ENCODE data around the gene SIGMAR1. TPM values are rescaled to one million over a fixed set of nuclear protein-coding genes. Genes with fewer than 3 reads are reported as not detected.
A peak's percentile ranks its signal among the peaks of the same experiment; 100 is the strongest.

The SIGMAR1 gene
- 10 to 100 TPM; 47.7 to 58.4 TPM for total RNA-seq
- long read RNA-seq, transcript SIGMAR1-201 (4 exons, 1,656 nt) = major isoform, 108 of 140 reads
- long read RNA-seq, partial matches to known transcripts = 1 of 140 reads
- long read RNA-seq, other reads (novel, unspliced or antisense) = 24 of 140 reads

DNA sequence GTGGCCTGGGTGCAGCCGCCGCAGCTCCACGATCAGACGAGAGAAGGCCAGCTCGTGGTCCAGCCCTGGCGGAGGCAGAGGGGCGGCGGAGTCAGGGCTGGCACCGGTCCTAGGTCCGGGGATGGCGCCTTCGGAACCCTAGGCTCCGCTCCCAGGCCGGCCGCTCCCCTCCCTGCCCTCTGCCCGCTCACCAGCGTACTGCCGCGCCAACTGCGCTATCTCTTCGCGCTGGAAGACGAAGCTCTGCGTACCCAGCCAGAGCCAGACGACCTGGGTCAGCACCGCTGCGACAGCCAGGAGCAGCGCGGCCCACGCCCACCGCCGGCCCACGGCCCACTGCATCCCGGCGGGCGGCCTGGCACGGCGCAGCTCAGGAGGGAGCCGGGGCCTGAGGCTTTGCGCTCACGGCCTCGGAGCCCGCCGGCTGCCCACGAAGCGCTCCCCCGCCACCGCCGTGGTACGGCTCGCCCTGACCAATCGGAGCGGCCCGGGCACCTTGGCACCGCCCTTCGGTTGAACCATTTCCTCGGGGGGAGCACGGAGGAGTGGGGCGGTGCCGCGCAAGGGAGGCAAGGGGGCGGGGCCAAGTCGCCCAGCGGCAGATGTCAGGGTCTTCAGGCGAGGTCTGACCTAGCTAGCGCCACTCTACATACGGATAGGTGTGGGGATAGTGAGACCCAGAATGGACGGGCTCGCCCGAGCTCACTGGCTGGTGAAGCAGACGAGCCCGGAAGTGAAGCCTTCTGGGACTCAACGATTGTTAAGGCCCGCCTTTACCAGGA is at the start of gene SIGMAR1:
TSS of gene SIGMAR1 (minus strand) at position 432 of the 782 bp plus-strand sequence. CDS start at position 342, 90 bp downstream.
- ATAC-seq (peak; percentile 94), DNase-seq (peak; percentile 91 to 96)
- intact Hi-C loops (cut with DNase I, micrococcal nuclease) = no loop called here

GRCh38 chr9:34686732-34687131 is 49.1 kb upstream of the SIGMAR1 start:
- DNase-seq = no peak
- intact Hi-C loops (cut with DNase I, micrococcal nuclease) = no loop called here
- ATAC-seq = no peak

DNA sequence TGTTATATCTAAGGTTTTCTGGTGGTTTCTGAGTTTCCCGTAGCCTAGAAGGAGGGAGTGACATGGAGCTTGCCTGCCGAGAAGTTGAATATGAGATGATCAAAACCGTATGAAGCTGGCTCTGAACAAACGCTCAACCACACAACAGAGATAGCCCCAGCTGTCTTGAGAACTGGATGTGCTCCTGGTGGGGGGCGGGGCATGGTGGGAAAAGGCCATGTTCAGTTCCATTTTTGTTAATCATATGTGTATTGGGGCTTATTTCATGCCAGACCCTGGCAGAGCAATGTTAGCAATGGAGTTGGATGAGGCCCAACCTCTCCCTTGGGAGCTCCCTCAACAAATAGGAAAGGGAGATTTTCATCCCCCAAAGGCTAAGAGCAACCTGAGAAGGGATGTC is 48.6 kb upstream of the SIGMAR1 start:
- DNase-seq (no peak), ATAC-seq (no peak)
- intact Hi-C loops (cut with DNase I, micrococcal nuclease) = no loop called here

DNA sequence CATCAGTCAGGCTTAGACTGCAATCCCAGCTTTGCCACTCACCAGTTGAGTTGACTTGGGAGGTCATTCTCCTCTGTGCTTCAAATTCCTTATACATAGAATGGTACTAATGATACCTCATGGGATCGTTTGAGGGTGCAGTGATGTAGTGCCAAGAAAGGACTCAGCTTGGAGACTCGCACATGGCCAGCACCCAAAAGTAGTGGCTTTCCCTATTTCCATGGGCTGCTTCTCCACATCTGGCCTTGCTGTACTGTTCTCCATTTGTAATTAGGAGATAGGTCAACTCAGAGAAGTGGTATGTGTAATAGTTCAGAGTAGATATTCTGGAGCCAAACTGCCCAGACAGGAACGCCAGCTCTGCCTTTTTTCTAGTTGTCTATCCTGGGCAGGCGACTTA is 48.0 kb upstream of the SIGMAR1 start:
- intact Hi-C loops (cut with DNase I, micrococcal nuclease) = no loop called here
- DNase-seq (no peak), ATAC-seq (no peak)

DNA sequence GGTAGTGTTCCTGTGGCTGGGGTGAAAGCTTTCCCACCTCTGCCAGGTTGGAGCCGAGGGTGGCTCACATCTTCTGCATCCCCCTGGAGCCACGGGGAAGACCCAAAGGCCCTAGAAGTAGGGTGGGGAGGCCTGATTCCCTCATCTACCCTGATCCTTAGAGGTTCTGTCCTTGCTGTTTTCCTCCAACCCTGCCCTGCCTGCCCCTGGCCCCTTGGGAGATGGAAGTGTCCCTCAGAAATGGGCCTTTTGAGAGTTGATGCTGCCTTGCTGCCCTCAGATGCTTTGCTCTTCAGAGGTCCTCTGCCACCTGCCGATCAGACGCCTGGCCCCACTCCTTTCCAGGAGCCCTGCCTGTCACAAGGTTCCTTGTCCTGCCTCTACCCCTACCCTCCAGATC is 47.2 kb upstream of the SIGMAR1 start:
- intact Hi-C loops (cut with DNase I, micrococcal nuclease) = no loop called here
- ATAC-seq = no peak
- no peak for DNase-seq

DNA sequence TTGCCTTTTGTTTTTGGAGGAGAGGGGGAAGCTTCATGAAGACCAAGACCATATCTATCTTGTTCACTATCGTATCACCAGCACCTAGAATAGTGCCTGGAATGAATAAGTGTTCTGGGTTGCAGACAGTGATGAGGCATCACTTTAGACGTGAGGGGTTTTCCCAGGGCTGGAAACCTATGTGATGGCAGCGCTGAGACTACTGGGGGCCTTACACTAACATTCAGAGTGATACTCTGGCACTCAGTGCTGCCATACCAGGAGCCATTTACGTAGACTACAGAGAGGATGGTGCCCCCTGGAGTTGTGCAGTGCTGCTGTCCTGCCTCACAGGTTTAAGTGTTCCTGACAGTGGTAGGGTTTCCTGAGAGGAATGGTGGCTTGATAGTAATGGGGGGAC is 46.6 kb upstream of the SIGMAR1 start:
- no peak for DNase-seq
- intact Hi-C loops (cut with DNase I, micrococcal nuclease) = no loop called here
- ATAC-seq = no peak

- ATAC-seq (no peak), DNase-seq (no peak)
- intact Hi-C loops (cut with DNase I, micrococcal nuclease) = no loop called here
These were observed 38.3 kb upstream of the SIGMAR1 start for GRCh38 chr9:34675869-34676268.

DNA sequence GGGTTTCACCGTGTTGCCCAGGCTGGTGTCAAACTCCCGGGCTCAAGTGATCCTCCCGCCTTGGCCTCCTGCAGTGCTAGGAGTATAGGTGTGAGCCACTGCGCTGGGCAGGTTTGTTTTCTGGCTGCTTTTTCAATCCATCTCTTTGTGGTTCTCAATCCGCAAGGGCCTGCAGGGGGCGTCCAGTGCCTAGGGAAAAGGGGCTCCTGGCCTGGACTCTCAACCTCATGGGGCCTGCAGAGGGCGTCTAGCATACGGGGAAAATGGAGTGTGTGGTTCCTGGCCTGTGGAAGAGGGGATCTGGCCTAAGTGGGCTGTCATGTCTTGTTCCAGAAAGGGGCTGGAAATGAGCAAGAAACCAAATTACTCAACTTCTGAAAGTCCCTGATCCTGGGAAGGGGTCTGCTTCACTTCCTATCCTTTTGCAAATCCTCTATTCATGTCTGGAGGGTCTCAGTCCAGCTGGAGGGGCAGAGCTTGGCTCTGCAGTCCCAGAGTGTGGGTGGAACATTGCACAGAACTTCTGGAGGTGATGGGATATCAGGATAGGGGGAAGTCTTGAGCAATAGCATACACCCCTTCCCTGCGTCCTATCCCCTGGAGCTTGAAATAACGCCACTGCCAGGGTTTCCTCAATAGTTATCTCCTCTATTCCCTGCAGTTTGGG is 37.6 kb upstream of the SIGMAR1 start:
- DNase-seq (peak; percentile 67 to 87), ATAC-seq (peak; percentile 91)
- intact Hi-C loops (cut with DNase I, micrococcal nuclease) = no loop called here

- ATAC-seq (peak; percentile 61), DNase-seq (no peak)
- intact Hi-C loops (cut with DNase I, micrococcal nuclease) = no loop called here
These were observed 36.9 kb upstream of the SIGMAR1 start for GRCh38 chr9:34674440-34674839.

DNA sequence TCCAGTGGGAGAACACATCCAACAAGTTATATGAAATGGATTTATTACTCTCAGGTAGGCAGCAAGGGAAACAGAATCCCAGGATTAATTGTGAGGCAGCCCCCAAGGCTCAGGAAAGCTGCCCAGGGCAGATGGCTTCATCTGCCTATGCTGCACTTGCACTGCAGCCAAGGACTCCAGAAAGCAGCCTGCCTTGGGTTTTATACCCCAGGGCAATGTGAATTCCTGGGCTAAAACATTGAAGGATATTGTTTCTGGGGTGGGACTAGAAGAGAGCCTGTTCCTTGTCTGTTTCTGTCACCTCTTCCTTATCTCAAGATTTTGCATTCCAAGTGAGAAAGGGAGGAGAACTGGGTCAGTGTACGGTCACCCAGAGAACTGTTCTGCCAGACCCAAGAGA is 33.7 kb upstream of the SIGMAR1 start:
- no peak for DNase-seq
- intact Hi-C loops (cut with DNase I, micrococcal nuclease) = no loop called here
- no peak for ATAC-seq

DNA sequence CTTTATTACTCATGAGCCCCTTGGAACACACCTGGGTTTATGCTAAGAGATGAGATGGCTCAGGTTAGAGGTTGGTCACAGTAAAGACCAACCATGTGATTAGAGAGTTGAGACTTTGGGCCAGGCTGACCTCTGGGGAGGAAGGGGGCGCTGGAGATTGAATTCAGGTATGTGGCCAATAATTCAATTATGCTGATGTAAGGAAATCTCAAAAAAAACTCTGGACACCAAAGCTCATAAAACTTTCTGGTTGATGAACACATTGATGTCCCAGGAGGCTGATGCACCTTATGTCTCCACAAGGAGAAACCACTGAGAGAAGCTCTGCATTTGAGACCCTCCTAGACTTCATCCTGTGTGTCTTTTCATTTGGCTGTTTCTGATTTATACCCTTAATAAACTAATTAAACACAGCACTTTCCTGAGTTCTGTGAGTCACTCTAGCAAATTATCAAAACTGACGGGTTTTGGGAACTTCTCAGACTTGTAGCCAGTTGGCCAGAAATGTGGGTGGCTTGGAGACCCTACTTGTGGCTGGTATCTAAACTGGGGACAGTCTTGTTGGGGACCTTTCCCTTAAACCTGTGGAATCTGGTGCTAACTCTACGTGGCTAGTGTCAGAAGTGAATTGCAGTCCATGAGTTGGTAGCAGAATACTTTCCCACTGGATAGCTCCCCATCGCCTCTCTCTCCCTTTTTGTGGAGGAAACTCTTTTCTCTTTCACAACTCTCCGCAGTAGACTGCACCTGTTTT is 32.4 kb upstream of the SIGMAR1 start:
- intact Hi-C loops (cut with DNase I, micrococcal nuclease) = no loop called here
- DNase-seq (no peak), ATAC-seq (no peak)

- intact Hi-C loops (cut with DNase I, micrococcal nuclease) = no loop called here
- ATAC-seq = peak; percentile 85
- DNase-seq = peak; percentile 96 to 97
These were observed 28.0 kb upstream of the SIGMAR1 start for GRCh38 chr9:34665381-34666250.

DNA sequence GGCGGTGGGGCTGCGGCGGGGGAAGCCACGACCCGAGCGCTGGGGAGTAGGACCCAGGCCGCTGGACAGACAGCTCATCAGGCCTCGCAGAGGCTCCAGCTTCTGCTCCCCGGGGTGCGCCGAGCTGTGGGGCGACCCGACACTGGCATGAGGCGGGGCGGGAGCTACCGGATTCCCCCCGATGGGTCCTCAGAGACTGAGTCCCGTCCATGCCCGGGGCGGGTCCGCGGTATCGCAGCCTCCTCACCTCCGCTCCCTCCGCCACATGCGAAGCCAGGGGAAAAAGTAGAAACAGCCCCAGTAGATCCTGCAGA is 27.4 kb upstream of the SIGMAR1 start:
- DNase-seq = no peak
- ATAC-seq = no peak
- intact Hi-C loops (cut with DNase I, micrococcal nuclease) = no loop called here

- peak; percentile 43 for ATAC-seq
- intact Hi-C loops (cut with DNase I, micrococcal nuclease) = no loop called here
- DNase-seq = peak; percentile 83 to 91
These were observed 26.9 kb upstream of the SIGMAR1 start for GRCh38 chr9:34664281-34665066.

- no peak for DNase-seq
- intact Hi-C loops (cut with DNase I, micrococcal nuclease) = no loop called here
- no peak for ATAC-seq
These were observed 25.7 kb upstream of the SIGMAR1 start for GRCh38 chr9:34663303-34663605.

- ATAC-seq (no peak), DNase-seq (no peak)
- intact Hi-C loops (cut with DNase I, micrococcal nuclease) = no loop called here
These were observed 25.1 kb upstream of the SIGMAR1 start, which contains the start of gene CCL27 for GRCh38 chr9:34662526-34663302. CCL27 (minus strand) TSS chr9:34662657; CDS start chr9:34662633, 24 bp downstream.

DNA sequence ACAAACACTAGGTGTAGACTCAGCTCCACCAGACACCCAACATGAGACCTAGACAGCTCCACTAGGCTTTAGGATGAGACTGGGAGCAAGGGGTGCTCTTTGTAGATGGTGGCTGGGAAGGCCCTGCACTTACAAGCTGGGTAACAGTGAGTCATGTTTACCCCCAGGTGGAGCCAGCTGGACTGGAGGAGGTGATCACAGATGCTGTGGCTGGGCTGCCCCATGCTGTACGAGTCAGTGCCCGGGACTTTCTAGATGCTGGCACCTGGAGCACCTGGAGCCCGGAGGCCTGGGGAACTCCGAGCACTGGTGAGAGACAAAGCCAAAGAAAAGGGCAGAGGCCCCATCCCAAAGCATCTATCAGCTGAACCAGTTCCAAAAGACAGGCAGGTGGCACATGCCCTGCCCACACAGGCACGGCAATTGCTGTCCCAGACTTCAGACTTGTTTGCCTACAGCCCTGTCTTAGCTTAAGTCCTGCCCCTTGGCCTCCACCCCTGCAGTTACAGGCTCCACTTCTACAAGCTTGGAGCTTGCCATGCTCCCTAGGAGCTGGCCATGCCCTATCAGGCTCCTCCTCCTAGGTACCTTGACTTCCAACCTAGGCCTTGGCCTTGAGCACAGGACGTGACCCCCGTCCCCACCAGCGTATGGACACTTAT is 22.1 kb upstream of the SIGMAR1 start:
- intact Hi-C loops (cut with DNase I, micrococcal nuclease) = no loop called here
- ATAC-seq = peak; percentile 69
- DNase-seq = peak; percentile 42 to 52

Measured in left colon (tissue), 2 donors.